Smooth muscle cell of the brain vasculature (primary cell): ENCODE results near the gene ESRRA.

Source experiments
- DNase-seq: peaks from one replicate; pipeline ENCODE4 v3.0.0-alpha.2; 2012; ENCODE audit warnings: low read depth, low spot score

Gene ESRRA

GRCh38 chr11:64330888-64331287 lies 25.6 kb downstream of the ESRRA start:
- DNase-seq = no peak

- no peak for DNase-seq
Measured at GRCh38 chr11:64331569-64332371, 26.4 kb downstream of the ESRRA start.

GRCh38 chr11:64333556-64333955 lies 28.2 kb downstream of the ESRRA start:
- DNase-seq = no peak

DNA sequence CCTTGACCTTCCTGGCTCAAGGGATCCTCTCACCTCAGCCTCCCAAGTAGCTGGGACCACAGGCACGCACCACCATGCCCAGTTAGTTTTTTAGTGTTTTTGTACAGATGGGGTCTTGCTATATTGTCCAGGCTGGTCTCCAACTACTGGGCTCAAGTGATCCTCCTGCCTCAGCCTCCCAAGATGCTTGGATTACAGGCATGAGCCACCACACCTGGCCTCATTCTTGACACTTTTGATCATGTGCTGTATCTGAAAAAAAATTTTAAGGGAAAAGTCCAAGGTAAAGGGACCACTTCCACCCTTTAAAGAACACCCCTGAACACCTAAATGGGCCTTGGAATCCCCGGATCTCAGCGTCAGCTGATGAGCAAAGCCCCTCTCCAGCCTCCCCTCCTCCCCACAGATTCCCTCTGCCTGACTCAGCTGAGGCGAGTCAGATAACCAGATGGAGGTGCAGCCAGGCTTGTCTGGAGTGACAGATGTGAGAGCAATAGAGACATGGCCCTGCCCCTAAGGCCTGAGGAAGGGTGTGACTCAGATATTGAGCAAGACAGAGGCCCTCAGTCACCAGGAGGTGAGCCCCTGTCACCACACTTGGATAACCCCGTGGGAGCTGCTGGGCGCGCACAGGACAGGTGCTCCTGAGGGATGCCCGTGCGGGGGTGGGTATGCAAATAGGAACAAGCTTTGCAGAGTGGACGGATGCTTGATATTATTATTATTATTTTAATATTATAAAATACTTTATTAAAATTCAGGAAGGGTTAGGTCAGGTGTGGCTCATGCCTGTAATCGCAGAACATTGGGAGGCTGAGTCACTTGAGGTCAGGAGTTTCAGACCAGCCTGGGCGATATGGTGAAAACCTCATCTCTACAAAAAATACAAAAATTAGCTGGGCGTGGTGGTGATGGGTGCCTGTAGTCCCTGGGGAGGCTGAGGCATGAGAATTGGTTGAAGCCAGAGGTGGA lies 29.7 kb downstream of the ESRRA start:
- no peak for DNase-seq

DNA sequence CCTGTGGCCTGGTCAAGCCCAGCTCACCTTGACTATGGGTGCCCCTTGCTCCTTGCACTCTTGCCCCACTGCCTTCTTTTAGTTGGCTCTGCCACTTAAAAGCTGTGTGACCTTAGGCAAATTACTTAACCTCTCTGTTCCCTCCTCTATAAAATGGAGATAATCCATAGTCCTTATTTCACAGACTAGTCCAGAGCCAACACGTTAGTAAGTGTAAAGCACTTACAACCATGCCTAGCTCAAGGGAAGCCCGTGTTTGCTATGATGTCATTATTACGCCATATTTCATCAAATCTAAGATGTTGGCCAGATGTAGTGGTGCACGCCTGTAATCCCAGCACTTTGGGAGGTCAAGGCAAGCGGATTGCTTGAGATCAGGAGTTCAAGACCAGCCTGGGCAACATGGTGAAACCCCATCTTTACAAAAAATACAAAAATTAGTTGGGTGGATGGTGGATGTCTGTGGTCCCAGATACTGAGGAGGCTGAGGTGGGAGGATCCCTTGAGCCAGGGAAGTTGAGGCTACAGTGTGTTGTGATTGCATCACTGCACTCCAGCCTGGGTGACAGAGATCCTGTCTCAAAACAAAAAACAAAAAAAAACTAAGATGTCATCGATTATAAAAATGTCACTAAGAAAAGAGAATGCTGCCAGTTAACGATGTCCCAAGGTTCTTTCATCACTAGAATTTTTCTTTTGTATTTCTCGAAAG lies 32.4 kb downstream of the ESRRA start:
- no peak for DNase-seq

DNA sequence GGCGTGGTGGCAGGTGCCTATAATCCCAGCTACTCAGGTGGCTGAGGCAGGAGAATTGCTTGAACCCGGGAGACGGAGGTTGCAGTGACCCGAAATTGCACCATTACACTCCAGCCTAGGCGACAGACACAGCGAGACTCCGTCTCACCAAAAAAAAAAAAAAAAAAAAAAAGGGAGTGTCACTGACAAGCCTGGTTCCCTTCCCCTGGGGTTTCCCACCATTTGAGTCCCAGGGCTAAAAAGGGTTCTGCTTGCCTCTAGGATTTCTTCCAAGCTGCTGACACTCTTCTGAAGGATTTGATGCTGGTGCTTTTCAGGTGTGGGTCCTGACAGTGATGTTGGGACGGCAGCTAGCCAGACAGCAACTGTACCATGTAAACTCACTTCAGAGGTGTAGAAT lies 33.4 kb downstream of the ESRRA start:
- DNase-seq = no peak

- DNase-seq = no peak
Measured at GRCh38 chr11:64339286-64339685, 34.0 kb downstream of the ESRRA start.

GRCh38 chr11:64339754-64340408 lies 34.6 kb downstream of the ESRRA start, which contains the start of gene CCDC88B:
CCDC88B (plus strand) TSS chr11:64340204; CDS start chr11:64340267, 63 bp downstream.
- DNase-seq = no peak

DNA sequence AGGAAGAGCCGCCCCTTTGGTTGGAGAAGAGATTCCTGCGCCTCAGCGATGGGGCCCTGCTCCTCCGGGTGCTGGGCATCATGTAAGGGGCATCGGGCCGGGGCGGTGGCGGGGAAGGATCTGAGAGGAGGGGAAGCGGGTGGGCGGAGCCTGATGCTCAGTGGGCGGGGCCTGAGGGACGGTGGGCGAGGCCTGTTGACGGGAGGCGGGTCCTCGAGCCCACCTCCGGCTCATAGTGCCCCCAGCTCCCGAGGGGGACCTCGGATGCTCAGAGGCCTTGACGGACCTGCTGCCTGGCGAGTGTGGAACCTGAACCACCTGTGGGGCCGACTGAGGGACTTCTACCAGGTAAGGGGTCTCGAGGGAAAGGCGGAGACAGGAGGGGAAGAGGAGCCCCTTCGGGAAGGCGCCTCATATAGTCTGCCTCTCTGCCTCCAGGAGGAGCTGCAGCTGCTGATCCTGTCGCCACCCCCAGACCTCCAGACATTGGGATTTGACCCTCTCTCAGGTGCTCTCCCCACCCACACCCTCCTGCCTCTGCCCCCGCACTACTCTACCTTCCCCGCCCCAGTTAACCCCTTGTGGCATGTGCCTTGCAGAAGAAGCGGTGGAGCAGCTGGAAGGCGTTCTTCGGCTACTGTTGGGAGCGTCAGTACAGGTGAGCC lies 35.5 kb downstream of the ESRRA start:
- no peak for DNase-seq

GRCh38 chr11:64341429-64341828 lies 36.1 kb downstream of the ESRRA start:
- no peak for DNase-seq

- no peak for DNase-seq
Measured at GRCh38 chr11:64341851-64342791, 36.8 kb downstream of the ESRRA start.

GRCh38 chr11:64342869-64343745 lies 37.8 kb downstream of the ESRRA start:
- no peak for DNase-seq

DNA sequence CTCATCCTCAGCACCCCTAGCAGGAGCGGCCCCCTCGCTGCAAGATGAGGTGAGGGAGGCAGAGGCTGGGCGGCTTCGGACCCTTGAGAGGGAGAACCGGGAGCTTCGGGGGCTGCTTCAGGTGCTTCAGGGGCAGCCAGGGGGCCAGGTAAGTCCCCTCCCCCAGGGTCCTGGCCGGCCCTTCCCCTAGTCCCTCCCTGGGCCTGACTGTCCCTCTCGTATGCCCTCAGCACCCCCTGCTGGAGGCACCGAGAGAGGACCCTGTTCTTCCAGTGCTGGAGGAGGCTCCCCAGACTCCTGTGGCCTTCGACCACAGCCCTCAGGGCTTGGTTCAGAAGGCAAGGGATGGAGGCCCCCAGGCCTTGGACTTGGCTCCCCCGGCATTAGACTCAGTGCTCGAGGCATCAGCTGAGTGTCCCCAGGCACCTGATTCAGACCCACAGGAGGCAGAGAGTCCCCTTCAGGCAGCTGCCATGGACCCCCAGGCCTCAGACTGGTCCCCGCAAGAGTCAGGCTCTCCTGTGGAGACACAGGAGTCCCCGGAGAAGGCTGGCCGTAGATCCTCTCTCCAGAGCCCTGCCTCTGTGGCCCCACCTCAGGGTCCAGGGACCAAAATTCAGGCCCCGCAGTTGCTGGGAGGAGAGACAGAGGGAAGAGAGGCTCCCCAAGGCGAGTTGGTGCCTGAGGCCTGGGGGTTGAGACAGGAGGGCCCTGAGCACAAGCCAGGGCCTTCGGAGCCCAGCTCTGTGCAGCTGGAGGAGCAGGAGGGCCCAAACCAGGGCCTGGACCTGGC lies 38.6 kb downstream of the ESRRA start:
- DNase-seq = no peak

GRCh38 chr11:64344787-64345186 lies 39.5 kb downstream of the ESRRA start:
- no peak for DNase-seq

DNA sequence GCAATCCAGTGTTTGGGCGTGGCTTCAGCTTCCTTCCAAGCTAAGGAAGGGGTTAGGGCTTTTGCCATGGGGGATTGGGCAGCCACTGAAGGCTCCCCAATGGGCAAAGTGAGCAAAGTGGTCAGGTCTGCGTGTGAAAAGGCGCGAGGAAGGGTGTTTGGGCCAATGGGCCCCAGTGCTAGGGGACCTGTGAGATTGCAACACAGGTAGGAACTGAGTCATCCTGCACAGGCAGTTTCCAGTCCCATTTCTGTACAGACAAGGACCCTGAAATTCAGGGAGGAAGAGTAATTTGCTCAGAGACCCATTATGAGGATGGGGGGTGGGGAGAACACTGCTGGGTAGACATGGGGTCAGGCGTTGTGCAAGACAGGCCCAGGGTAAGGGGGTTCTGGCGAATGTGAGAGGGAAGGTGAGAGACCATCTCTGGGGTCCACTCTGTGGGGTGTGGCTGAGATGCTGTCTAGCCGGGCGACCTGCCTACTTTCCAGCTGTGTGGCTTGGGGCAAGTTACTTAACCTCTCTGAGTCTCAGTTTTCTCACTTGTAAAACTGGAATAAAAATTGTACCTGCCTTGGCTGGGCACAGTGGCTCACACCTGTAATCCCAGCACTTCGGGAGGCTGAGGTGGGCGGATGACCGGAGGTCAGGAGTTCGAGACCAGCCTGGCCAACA lies 42.0 kb downstream of the ESRRA start:
- DNase-seq = no peak

DNA sequence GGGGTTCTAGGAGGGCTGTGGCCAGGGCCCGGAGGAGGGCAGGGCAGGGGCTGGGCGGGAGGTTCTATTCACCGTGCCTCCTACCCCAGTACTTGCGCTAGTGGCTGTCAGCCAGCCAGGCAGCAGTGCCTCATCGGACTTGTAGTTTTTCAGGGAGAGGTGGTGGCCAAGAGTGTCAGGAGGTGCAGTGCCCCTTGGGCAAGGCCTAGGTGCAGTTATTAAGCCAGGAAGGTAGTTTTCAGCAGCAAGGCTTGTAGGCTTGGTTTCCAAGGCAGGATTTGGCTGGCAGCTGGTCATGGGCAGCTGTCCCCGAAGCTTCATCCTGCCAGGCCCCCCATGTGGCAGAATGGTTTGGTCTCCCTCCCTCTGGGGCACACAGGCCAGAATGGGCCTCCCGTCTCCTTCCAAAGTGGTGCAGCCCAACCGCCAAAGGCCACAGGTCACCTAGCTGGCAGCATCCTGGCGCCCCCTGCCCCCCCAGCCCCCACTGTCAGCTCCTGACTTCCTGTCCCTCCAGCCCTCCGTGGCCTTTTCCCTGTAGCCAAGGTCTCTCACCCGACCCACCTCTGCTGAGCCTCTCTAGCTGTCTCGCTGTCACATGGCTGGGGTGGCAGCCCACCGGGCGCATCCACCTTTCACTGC lies 43.2 kb downstream of the ESRRA start:
- no peak for DNase-seq

DNA sequence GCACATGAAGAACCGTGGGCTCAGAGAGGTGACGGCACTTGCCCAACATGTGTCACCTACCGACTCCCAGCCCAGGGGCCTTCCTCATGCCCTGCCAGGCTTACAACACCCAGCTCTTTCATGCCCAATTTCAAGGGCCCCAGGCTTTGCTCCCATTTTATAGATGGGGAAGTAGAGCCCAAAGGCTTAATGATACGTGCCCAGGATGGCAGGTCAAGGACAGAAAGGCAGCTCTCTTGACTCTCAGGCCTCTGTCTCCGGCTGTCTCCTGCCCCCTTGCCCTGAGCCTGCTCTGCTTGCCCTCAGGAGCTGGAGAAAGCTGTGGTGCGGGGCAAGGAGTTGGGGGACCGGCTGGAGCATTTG lies 43.7 kb downstream of the ESRRA start:
- DNase-seq = no peak
